CD4-positive, alpha-beta T cell treated with Interleukin-4 for 1 hour (primary cell): ENCODE results near the gene CELA2A.
A peak's percentile ranks its signal among the peaks of the same experiment; 100 is the strongest.
"Not testable (repeated sequence)": the region's sequence is repeated elsewhere in the genome, so short reads cannot be mapped to it uniquely, and the experiment has no call there.

Experiments
- DNase-seq, 2 donors: peaks; one replicate each; pipeline ENCODE4 v3.0.0-alpha.2; 2020 to 2022

Gene CELA2A

DNA sequence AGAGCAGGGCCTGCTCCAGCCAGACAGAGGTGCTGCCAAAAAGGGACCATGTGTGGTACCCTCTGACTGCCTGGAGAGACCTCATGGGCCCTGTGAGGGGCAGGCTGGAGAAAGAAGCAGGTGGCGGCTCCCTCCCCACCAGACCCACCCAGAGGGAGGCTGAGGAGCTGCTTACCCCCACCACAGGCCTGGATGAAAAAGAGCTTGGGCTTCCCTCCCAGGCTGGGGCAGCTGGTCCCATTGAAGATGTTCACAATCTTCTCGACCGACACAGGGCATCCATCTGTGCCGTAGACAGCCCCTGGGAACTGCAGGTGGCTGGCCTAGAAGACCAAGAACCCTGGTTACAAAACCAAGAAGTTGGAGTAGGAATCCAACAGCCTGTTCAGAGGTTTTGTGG is 47.9 kb downstream of the CELA2A start:
- no peak for DNase-seq

GRCh38 chr1:15506831-15507230 is 50.3 kb downstream of the CELA2A start:
- DNase-seq: no peak

- DNase-seq: no peak
Observed at GRCh38 chr1:15507278-15507677, 50.7 kb downstream of the CELA2A start.

GRCh38 chr1:15508700-15509487 is 52.4 kb downstream of the CELA2A start:
- no peak for DNase-seq

GRCh38 chr1:15509586-15509985 is 53.1 kb downstream of the CELA2A start:
- DNase-seq: no peak

GRCh38 chr1:15510611-15511405 is 54.3 kb downstream of the CELA2A start:
- no peak for DNase-seq

GRCh38 chr1:15513192-15513591 is 56.7 kb downstream of the CELA2A start:
- no peak for DNase-seq

- no peak for DNase-seq
Observed at GRCh38 chr1:15513919-15514318, 57.4 kb downstream of the CELA2A start.

- DNase-seq: not testable (repeated sequence)
Observed at GRCh38 chr1:15514557-15514956, 58.0 kb downstream of the CELA2A start.

- peak in 1 of 2 donors; percentile 20 for DNase-seq
Observed at GRCh38 chr1:15515022-15515663, 58.6 kb downstream of the CELA2A start.

DNA sequence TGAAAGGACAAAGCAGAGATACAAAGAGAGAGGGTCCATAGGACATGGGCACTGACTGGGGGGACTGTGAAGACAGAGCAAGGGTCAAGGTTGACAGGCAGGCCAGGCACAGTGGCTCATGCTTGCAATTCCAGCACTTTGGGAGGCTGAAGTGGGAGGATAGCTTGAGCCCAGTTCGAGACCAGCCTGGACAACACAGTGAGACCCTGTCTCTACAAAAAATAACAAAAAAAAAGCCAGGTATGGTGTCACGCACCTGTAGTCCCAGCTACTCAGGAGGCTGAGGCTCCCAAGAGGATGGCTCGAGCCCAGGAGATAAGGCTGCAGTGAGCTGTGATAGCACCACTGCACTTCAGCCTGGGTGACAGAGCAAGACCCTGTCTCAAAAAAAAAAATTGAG is 63.1 kb downstream of the CELA2A start:
- DNase-seq: no peak

GRCh38 chr1:15521206-15521906 is 64.8 kb downstream of the CELA2A start:
- peak in 1 of 2 donors; percentile 26 for DNase-seq
